ENCODE results near the gene ZNF407. TPM values are rescaled to one million over a fixed set of nuclear protein-coding genes. Genes with fewer than 3 reads are reported as not detected.

Gene ZNF407
- polyA plus RNA-seq, 1 donor = 7.1 TPM

GRCh38 chr18:74977041-74977440, 379.4 kb downstream of the ZNF407 start:
- DNase-seq = no peak

- DNase-seq = no peak
Observed at GRCh38 chr18:74980669-74981068, 383.0 kb downstream of the ZNF407 start.

- DNase-seq = no peak
Observed at GRCh38 chr18:74981476-74981875, 383.8 kb downstream of the ZNF407 start.

- DNase-seq = no peak
Observed at GRCh38 chr18:74982946-74983635, 385.4 kb downstream of the ZNF407 start.

GRCh38 chr18:74989134-74989533, 391.5 kb downstream of the ZNF407 start:
- DNase-seq = no peak

GRCh38 chr18:74990563-74991081, 393.0 kb downstream of the ZNF407 start:
- no peak for DNase-seq

GRCh38 chr18:74994502-74995418, 397.1 kb downstream of the ZNF407 start:
- DNase-seq = no peak

GRCh38 chr18:74995419-74995736, 397.7 kb downstream of the ZNF407 start:
- DNase-seq = no peak

- DNase-seq = no peak
Observed at GRCh38 chr18:74996055-74996454, 398.4 kb downstream of the ZNF407 start.

GRCh38 chr18:74996996-74997395, 399.3 kb downstream of the ZNF407 start:
- DNase-seq = no peak

- DNase-seq = no peak
Observed at GRCh38 chr18:75000920-75001319, 403.2 kb downstream of the ZNF407 start.

- DNase-seq = no peak
Observed at GRCh38 chr18:75003039-75003438, 405.4 kb downstream of the ZNF407 start.

- no peak for DNase-seq
Observed at GRCh38 chr18:75003764-75004690, 406.4 kb downstream of the ZNF407 start.

GRCh38 chr18:75005626-75006025, 408.0 kb downstream of the ZNF407 start:
- DNase-seq = no peak

GRCh38 chr18:75008186-75008585, 410.5 kb downstream of the ZNF407 start:
- DNase-seq = no peak

GRCh38 chr18:75009296-75009695, 411.6 kb downstream of the ZNF407 start:
- DNase-seq = no peak

GRCh38 chr18:75009878-75010277, 412.2 kb downstream of the ZNF407 start:
- no peak for DNase-seq

- DNase-seq = no peak
Observed at GRCh38 chr18:75010278-75010677, 412.6 kb downstream of the ZNF407 start.

- no peak for DNase-seq
Observed at GRCh38 chr18:75010689-75011088, 413.0 kb downstream of the ZNF407 start.

GRCh38 chr18:75016025-75016717, 418.5 kb downstream of the ZNF407 start:
- DNase-seq = no peak

GRCh38 chr18:75023473-75023872, 425.8 kb downstream of the ZNF407 start:
- no peak for DNase-seq

- no peak for DNase-seq
Observed at GRCh38 chr18:75024871-75025270, 427.2 kb downstream of the ZNF407 start.

Data from hindlimb muscle (tissue), 1 donor.